ENCODE data around the gene SAMD8.

DNA sequence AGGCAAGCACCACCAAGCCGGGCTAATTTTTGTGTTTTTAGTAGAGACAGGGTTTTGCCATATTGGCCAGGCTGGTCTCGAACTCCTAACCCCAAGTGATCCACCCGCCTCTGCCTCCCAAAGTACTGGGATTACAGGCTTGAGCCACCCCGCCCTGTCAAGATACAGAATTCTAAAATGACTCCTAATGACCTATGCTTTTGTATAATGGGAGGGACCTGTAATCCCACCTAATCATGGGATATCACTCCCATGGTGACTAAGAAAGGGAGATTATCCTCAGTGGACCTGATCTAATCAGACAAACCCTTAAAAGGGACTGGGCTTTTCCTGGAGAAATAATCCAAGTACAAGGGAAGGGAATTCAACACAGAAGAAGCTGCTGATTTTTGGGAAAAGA lies 28.8 kb downstream of the SAMD8 start:
- TF ChIP-seq, protein P1, sequence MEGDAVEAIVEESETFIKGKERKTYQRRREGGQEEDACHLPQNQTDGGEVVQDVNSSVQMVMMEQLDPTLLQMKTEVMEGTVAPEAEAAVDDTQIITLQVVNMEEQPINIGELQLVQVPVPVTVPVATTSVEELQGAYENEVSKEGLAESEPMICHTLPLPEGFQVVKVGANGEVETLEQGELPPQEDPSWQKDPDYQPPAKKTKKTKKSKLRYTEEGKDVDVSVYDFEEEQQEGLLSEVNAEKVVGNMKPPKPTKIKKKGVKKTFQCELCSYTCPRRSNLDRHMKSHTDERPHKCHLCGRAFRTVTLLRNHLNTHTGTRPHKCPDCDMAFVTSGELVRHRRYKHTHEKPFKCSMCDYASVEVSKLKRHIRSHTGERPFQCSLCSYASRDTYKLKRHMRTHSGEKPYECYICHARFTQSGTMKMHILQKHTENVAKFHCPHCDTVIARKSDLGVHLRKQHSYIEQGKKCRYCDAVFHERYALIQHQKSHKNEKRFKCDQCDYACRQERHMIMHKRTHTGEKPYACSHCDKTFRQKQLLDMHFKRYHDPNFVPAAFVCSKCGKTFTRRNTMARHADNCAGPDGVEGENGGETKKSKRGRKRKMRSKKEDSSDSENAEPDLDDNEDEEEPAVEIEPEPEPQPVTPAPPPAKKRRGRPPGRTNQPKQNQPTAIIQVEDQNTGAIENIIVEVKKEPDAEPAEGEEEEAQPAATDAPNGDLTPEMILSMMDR (conservative IDR thresholded peaks at IDR 0.05): no peak
- no peak for TF ChIP-seq ZFX (IDR thresholded peaks at IDR 0.05)

Measured in C4-2B (cell line).